HG02678 (cell line): ENCODE results near the gene MYH16.
A peak's percentile ranks its signal among the peaks of the same experiment; 100 is the strongest.
"Not testable (repeated sequence)": the region's sequence is repeated elsewhere in the genome, so short reads cannot be mapped to it uniquely, and the experiment has no call there.

Experiments used
- ATAC-seq: cut with Tn5 transposase; IDR thresholded peaks from one replicate; pipeline ENCODE4 v1.9.1; 2021; ENCODE audit warnings: mild to moderate bottlenecking, moderate library complexity; ENCODE audit not compliant: unreplicated experiment

Gene MYH16

GRCh38 chr7:99301496-99301895 lies 28.9 kb downstream of the MYH16 start:
- no peak for ATAC-seq

GRCh38 chr7:99305473-99306260 lies 33.0 kb downstream of the MYH16 start:
- ATAC-seq: no peak

- no peak for ATAC-seq
Observed at GRCh38 chr7:99308461-99309074, 35.9 kb downstream of the MYH16 start.

GRCh38 chr7:99309111-99309510 lies 36.5 kb downstream of the MYH16 start:
- ATAC-seq: no peak

GRCh38 chr7:99310004-99310403 lies 37.4 kb downstream of the MYH16 start:
- no peak for ATAC-seq

- ATAC-seq: no peak
Observed at GRCh38 chr7:99311702-99312101, 39.1 kb downstream of the MYH16 start.

- no peak for ATAC-seq
Observed at GRCh38 chr7:99312316-99313203, 39.9 kb downstream of the MYH16 start.

GRCh38 chr7:99313204-99313573 lies 40.5 kb downstream of the MYH16 start:
- ATAC-seq: no peak

GRCh38 chr7:99314504-99314903 lies 41.9 kb downstream of the MYH16 start:
- no peak for ATAC-seq

- no peak for ATAC-seq
Observed at GRCh38 chr7:99320371-99320770, 47.7 kb downstream of the MYH16 start.

- ATAC-seq: not testable (repeated sequence)
Observed at GRCh38 chr7:99322659-99323058, 50.0 kb downstream of the MYH16 start.

GRCh38 chr7:99324559-99324958 lies 51.9 kb downstream of the MYH16 start:
- ATAC-seq: no peak

GRCh38 chr7:99325001-99325493 lies 52.4 kb downstream of the MYH16 start:
- no peak for ATAC-seq

- peak; percentile 90 for ATAC-seq
Observed at GRCh38 chr7:99325592-99326407, 53.2 kb downstream of the MYH16 start, which contains the start of gene ARPC1A. Gene ARPC1A (plus strand): TSS chr7:99325898. CDS start chr7:99333354, 7,456 bp downstream.

GRCh38 chr7:99326408-99326782 lies 53.8 kb downstream of the MYH16 start:
- no peak for ATAC-seq

- ATAC-seq: not testable (repeated sequence)
Observed at GRCh38 chr7:99330314-99330961, 57.8 kb downstream of the MYH16 start.

- no peak for ATAC-seq
Observed at GRCh38 chr7:99331002-99331401, 58.4 kb downstream of the MYH16 start.

GRCh38 chr7:99339595-99339994 lies 67.0 kb downstream of the MYH16 start:
- ATAC-seq: no peak

- no peak for ATAC-seq
Observed at GRCh38 chr7:99340659-99341058, 68.0 kb downstream of the MYH16 start.

GRCh38 chr7:99344061-99344647 lies 71.5 kb downstream of the MYH16 start:
- ATAC-seq: no peak
